HG02763 (cell line): ENCODE measurements around the gene FAM83G.

Experiments used
- ATAC-seq: cut with Tn5 transposase; IDR thresholded peaks from one replicate; pipeline ENCODE4 v1.9.1; 2021; ENCODE audit warnings: mild to moderate bottlenecking, moderate library complexity; ENCODE audit not compliant: unreplicated experiment

The FAM83G gene

GRCh38 chr17:19010729-19011505 is 6.4 kb upstream of the FAM83G start:
- ATAC-seq, result no peak

- ATAC-seq, result no peak
Observed at GRCh38 chr17:19009970-19010369, 5.4 kb upstream of the FAM83G start.

GRCh38 chr17:19006698-19007097 is 2.1 kb upstream of the FAM83G start:
- ATAC-seq, result no peak

GRCh38 chr17:19005789-19006430 is 1.3 kb upstream of the FAM83G start:
- no peak for ATAC-seq

- no peak for ATAC-seq
Observed at GRCh38 chr17:19005137-19005773, 691 bp upstream of the FAM83G start.

GRCh38 chr17:19003543-19004420 is 782 bp downstream of the FAM83G start:
- no peak for ATAC-seq

GRCh38 chr17:19002805-19003542 is 1.6 kb downstream of the FAM83G start:
- ATAC-seq, result no peak

- no peak for ATAC-seq
Observed at GRCh38 chr17:19001907-19002590, 2.5 kb downstream of the FAM83G start.

- no peak for ATAC-seq
Observed at GRCh38 chr17:19000531-19001325, 3.8 kb downstream of the FAM83G start.

- no peak for ATAC-seq
Observed at GRCh38 chr17:18999911-19000310, 4.7 kb downstream of the FAM83G start.

GRCh38 chr17:18999394-18999793 is 5.2 kb downstream of the FAM83G start:
- ATAC-seq, result no peak

GRCh38 chr17:18997650-18998196 is 6.8 kb downstream of the FAM83G start:
- ATAC-seq, result no peak

GRCh38 chr17:18996458-18996857 is 8.1 kb downstream of the FAM83G start:
- ATAC-seq, result no peak

- no peak for ATAC-seq
Observed at GRCh38 chr17:18995220-18995619, 9.3 kb downstream of the FAM83G start.

GRCh38 chr17:18994631-18995030 is 9.9 kb downstream of the FAM83G start:
- no peak for ATAC-seq

GRCh38 chr17:18993905-18994526 is 10.5 kb downstream of the FAM83G start:
- no peak for ATAC-seq

GRCh38 chr17:18992454-18993130 is 12.0 kb downstream of the FAM83G start:
- ATAC-seq, result no peak
